Activated CD8-positive, alpha-beta memory T cell treated with anti-CD3 and anti-CD28 coated beads for 48 hours (primary cell): ENCODE data around the gene PRKCH.
A peak's percentile ranks its signal among the peaks of the same experiment; 100 is the strongest.

Source experiments
- DNase-seq, 3 experiments: peaks; one replicate each; pipeline ENCODE4 v3.0.0-alpha.2; 2020; ENCODE audit warnings: low read depth in 2 of 3, low spot score in 2 of 3

The PRKCH gene

DNA sequence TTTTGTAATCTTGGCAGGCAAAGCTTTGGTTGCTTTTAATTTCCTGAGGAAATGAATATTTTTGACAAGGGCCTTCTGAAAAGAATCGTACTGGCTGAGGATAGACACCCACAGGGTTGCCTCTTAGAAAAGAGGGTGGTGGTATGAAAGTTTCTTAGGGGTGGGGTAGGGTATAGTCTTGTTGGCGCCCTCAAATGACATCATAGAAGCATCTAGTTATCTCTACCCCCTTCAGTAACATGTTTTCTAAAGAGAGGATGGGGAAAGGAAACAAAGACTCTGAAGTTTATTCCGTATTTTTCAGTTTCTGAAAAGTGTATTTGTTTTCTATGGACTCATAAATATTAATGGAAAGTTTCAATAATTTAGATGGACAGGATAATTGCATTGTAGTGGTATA, 13.7 kb downstream of the PRKCH start:
- DNase-seq = no peak

DNA sequence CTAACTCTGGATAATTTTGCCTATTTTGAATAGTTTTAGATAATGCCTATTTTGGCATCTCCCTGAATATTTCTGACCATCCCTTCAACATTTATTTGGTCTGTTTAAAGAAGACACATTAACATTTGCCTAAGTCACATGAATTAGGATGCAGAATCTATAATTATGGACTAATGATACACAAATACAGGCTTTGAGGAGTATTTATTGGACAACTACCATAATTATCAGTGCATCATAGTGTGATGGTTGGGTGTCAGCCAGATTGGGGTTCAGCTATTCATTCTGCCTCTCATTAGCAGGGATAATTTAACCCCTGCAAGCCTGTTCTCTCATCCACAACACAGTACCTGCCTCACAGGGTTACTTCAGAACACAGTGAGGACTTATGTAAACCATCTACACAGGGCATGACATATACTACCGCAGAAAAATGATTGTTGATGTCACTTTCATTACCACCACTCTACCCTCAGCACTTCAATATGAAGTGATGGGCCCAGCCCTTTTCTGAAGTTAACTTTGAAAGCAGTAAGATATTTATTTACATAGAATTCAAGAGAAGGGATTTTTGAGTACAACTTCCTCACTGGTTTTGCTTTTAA, 14.4 kb downstream of the PRKCH start:
- no peak for DNase-seq

DNA sequence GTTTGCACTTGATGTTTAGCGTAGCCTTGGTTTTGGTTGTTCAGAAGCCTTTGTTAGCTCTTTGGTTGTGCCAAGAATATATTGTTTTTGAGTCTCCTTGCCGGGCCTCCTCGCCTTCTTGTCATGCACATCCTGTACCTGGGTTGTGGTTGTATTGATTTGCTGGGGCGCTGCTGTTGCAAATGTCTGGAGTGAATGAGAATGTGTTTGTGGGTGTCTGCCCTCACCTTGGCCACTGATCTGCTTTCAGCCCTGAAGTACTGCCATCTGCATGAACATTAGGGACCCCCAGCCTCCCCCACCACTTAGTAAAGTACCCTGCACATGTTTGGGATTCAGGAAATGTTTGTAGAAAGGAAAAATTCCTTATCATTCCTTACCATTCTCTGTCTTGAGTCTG, 16.5 kb downstream of the PRKCH start:
- DNase-seq = no peak

DNA sequence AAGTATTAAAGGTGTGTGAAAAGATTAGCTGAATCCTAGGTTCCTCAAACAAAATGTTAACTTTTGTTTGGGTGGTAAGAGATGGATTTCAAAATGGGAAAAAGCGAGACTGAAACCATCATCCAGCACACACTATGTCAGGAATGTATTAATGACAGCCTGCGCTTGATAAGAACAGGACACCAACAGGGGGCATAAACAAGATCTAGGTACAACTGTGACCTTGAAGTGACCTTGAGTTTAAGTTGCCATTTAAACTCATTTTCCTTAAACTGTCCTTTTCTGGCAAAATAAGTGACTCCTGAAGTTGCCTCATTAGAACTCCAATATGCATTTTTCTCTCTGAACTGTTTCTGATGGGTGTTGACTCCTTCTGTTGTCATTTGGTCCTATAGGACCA, 17.1 kb downstream of the PRKCH start:
- no peak for DNase-seq

DNA sequence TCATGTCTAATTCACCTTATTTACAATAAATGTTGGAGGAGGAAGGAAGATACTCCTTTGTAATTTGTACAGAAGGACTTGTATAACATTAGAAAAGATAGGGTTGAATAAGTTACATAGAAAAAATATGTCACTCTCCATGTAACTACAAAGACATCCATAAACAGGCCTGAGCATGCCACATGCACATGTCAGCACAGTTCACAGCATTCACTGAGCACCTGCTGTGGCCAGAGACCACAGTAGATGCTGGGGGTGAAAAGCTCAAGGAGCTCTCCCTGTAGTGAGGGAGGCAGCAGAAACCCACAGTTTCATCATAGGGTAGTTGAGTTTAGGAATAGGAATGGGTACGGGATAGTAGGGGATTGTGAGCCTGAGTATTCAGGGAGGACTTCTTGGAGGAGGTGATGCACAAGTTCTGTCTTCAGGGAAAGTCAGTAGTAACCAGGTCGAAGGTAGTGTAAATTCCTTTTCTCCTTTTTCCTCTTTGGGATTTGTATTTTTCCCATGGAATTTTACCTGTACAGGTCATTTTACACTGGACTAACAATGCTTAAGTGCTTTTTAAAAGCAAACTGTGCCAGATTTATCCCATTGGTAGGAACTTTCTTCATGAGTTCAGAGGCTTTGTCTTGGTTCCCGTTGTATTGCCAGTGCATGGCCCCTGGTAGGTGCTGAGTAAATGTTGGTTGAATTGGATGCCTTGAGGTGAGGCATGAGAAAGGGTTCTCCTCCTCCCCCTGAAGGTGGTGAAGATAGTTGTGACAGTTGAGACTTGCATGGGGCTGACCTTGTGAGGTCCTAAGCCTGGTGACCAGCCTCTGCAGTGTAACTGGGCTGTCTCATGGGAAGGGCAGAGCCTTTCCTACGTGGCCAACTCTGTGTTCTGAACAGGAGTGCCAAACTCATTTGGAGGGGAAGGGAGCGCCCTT, 20.2 kb downstream of the PRKCH start:
- DNase-seq = no peak

DNA sequence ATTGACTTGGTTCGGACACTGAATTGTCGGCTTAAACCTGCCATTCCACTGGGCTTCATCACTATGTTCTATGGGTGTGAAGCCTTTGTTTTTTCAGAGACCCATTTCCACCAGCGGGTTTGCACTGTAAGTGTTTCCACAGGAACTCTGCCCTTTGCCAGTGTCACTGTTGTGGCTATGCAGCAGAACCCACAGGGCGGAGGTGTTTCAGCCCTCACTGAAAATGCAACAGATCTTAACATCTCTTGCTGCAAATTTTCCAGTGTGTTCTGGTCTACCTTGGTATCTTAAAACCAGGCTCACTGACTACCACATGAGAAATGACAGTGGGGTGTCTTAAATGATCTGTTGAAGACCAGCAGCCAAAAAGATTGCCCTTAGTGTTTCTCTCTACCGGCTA, 21.1 kb downstream of the PRKCH start:
- peak in 1 of 3 experiments; percentile 73 for DNase-seq

DNA sequence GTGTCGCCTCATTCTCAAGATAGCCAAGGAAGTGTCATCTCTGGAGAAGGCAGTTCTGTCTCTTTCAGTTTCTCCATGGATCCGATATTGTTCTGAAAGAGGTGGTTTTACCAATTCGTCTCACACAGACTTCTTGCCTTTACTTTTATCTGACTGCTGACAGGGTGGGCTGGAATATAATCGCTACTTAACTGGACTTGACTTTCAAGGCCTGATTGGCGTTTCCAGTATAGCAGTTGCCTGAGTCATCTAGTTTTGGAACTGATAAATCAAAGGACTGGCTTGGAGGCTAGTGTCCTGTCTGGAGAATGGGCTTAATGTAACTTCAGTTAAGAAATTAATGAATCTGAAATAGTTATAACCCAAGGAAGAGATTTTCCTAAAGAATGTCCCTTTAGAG, 21.6 kb downstream of the PRKCH start:
- DNase-seq = no peak

DNA sequence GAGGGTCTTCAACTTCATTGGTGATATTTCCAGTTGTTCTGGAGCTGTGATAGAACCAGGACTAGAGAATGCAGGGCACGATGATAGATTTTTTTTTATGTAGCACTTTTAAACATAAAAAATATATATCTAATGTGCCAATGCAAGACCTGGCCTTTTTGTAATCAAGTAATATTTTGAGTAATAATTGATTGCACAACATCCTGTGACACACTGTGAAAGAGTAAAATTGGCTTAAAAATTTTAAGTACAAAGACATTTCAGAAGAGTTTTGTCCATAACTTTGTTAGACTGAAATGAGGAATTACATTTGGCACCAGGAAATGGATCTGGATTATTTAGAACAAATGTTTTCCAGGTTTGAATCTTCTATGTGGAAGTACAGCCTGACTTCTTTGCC, 22.1 kb downstream of the PRKCH start:
- DNase-seq = no peak

DNA sequence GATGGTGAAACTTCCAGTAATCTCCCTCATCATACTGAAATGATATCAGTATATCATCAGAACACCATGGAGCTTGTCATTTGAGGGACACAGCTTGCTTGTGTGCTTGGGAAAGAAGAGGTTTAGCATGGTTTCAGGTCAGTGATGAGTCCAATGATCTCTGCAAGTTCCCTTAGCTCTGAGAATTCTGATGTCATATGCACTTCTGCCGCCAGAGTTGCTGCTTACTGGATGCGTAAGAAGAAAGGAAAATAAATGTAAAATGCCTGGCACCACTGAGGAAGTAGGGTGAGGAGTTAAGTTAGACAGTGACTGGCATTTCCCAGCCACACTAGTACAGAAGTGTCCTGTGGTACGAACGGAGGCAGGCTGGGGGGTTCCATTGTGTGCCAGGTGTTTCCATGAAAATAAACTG, 22.6 kb downstream of the PRKCH start:
- no peak for DNase-seq

DNA sequence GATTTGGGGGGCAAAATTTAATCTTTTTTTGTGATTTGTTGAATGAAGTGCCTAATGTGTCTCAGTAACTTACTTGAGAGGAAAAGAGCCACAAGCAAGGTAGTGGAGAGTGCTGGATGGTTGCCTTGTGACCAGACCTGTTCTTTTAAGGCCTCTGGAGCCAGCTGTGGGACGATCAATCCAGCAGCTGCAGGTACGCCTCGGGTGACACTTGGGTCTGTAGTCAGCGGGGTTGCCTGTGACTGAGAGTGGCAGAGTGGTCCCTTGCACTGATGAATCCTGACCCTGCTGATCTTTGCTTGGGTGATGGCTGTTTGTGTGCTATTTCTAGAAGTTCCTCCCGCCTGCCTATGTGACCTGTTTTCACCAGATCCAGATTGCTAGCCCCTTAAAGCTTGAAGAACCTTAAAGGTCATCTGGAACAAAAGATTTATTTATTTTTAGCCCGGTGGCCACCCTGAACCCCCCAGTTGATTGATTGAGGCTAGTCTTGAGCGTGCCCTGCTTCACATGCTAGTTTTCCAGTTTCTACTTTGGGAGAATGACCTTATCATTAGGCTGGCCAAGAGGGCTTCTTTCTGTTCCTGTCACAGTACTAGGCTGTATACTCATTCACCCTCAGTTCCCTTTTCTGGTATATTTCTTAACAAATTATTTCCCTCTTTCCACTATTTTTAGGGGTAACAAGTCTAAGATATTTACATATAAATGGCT, 23.2 kb downstream of the PRKCH start:
- DNase-seq = no peak

DNA sequence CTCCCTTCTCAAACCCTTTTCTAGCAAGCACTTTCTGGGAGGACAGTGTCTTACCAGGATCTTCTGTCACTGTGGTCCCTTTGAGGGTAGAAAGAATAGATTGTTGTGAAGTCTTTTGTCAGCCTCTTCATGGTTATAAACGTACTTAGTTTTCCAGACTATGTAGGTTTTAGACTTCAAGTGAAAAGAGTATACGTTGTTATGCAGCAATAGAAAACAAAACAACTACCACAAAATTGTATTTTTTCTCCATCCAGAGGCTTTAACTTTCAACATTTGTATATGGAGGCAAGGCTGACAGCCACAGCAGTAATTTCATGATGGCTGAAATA, 23.7 kb downstream of the PRKCH start:
- DNase-seq = no peak

DNA sequence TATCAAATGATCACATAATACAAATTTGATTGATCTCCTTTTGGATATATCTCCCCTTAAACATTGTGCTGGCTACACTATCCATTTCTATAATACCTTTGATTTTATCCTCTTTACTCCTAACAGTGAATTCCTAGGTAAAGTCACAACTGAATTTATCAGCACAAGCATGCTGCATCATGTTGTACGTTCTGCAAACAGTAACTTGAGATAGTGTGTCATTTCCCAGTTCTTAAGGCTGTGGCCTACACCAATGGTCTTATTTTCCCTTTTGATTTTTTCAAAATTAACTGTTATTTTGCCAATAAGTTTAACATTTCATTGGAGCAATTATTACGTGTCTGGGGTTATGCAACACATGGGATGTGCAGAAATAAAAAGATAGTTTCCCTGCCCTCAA, 24.8 kb downstream of the PRKCH start:
- no peak for DNase-seq

DNA sequence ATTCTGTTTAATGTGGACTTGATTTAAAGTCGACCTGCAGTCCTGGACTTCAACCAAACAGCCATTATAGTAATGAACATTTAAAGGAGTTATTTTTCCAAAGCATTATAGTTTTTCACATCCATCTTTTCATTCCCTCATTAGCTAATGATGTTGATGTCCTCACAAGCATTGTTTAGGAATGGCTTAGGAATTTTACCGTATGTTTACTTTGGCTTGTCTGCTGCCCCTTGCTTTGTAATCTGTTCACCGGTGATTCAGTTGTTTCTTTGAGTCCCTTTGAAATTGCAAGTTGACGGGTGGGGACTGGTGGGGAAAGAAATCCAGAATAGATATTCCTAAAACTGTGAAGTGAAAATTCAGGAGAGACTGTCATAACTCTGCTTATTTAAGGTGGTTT, 25.4 kb downstream of the PRKCH start:
- DNase-seq = no peak

DNA sequence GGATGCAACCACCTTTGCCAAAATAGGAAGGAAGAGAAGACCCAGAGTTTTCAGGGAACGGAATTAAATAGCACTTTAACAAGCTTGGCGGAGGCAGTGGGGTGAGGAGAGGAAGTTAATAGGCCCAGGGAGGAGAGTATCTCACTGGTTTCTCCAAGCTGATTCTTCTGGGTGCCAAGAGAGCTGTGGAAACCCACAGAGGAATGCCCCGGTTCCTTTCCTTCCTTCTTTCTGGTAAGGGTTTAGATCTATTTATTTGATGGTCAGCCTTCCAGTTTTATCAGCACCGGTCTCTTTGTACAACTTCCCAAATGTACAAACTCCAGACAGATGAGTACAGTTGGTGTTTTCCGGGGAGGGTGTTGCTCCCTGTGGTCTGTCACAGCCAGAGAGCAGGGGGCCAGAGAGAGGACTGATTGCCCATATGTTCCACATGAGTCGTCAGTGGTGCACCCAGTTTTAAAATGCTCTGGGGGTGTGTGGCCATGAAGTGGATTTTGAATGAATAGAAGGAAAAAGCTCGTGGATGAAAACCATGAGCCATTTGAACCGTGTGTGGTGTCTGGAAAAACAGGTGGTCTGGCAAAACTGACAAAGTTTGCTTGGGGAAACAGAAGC, 26.6 kb downstream of the PRKCH start:
- DNase-seq = no peak

DNA sequence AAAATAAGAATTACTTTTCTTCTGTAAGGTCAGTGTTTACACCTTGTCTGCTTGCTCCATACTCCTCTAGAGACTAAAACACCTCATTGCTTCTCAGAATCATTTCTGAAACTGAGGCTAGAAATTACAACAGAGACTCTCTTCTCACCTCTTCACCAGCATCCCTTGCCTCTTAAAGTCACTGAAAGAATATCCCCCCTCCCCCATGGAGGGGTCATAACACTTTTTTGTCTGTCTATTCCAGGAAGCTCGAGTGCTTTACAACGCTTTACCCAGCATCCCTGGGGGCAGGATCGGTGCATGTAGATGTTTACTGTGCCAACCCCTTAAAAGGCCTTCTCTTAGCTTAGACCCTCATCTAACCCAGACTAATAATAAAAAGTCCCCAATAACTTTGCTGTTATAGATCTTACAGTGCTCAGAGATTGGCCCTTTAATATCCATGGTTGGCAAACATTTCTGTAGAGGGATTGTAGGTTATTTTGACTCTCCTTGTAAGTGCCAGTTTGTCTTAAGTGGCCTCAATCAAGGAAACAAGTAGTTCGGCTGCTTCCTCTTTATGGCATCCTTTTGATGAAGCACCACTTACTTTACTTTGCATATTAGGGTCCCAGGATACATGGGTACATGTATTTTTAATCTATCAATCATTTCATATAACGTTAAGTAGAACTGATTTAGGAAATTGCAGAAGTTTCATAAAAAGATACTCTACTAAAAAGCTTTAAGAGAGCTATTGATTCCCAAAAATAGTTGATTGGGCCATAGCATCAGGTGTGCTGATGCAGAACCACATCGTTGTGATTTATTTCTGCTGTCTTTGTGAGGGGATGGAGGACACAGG, 29.3 kb downstream of the PRKCH start:
- DNase-seq = no peak

DNA sequence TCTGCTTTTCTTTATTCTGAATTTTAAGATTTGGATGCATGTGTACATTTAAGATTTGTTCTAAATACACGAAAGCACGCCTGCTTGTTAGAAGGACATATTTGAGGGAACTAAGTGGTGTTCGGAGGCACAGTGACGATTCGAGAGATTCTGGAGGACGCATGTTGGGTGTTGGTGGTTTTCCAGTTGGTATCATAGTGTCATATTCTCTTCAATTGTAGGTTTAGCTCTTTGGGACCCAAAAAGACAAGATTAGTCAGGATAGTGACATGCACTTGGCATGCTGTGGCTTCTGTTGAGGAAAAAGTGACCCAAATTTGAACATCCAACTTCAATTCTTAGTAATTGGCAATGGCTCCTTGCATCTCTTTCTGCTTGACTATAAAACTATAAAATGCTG, 30.1 kb downstream of the PRKCH start:
- DNase-seq = no peak

DNA sequence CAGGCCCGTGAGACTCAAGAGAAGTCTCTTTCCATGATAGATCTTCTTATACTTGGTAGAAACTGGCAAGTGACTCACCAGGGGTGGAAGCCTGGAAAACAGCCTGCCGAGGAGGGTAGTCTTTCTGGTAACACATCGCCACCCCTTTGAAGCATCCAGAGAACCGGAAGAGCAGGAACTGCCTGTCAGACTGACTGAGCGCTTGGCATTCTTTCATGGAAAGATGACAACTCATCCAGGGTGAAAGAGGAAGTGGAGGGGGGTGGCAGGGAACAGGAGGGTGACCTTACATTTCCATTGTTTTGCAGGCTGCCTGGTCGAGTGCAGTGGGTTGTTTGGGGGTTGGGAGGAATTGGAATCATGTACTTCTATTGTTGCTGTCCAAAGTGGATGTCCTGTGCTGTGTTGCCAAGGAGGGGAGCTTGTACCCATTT, 34.5 kb downstream of the PRKCH start:
- DNase-seq = no peak

DNA sequence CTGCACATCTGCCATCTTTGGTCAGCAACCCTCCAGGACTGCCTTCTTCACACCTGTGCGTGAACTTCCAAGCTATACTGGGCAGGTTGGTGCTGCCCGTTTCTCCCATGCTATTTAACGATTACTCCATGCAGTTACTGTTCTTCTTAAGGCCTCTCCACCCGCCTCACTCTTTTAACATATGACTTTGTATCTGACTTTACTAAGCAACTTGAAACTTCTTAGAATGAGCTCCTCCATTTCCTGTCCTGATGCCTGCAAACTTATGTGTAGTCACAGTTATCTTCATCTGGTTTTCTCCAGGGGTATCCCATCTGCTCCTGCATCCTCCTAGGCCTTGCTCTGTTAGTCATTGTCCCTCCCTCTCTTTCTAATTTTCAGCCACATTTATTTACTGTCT, 35.7 kb downstream of the PRKCH start:
- DNase-seq = no peak

DNA sequence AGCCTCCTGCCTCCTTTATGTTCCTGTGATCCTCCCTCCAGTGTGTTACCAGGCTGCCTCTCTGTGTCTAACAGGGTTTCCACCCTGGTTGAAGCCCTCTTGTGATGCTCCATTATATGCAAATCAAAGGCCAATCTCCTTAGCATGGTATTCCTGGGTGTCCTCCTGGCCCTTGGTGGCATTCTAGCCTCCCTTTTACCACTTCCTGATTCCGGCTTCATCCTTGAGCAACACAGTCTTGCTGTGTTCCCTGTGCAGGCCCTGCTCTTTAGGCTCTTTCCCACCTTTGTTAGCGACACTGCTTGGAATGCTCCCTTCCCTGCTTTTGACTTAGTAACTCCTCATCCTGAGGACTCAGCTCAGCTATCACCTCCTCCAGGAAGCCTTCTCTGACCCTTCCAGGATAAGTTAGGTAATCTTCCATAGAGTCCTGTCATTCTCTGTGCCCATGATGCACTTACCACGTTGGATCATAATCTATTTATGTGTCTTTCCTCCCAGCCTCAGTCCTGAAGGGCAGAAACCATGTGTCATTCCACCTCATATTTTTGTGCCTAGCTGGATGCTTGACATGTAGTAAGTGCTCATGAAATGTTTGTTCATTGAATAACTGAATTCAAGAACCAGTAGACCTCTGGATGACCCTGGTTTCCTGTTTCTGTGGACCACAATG, 37.3 kb downstream of the PRKCH start:
- DNase-seq = no peak

DNA sequence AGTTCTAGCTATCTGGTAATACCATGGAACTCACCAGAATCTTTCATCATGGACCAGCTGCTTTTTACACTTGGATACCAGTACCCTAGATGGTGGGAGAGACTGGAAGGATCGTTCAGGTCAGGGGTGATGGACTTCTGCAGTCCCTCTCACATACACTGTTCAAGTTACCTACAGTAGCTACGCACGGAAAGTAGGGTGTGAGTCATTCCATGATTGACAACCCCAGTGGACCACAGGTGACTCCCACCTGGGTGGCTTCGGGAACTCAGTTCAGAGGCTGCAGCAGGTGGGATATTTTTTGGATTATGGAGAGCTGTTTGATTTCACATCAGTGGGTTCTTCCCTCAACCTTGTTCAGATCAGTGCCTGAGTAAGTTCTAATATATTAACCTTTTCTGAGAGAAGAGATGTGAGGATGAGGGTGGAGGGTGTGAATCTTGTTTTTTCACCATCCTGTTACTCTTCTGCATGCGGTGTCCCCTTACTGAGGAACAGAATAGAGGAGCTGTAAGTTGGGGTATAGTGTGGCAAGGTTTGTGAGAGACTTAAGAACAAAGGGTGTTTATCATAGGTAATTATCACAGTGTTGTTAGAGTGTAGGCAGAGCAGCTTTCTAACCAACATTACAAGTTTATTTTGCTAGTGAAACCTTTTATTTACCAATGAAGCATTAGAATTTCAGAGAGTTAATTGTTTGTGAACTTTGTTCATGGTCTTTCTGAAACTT, 39.6 kb downstream of the PRKCH start:
- no peak for DNase-seq
